ENCODE measurements around the gene DIO3. TPM values are rescaled to one million over a fixed set of nuclear protein-coding genes. Genes with fewer than 3 reads are reported as not detected.
"Not testable (repeated sequence)": the region's sequence is repeated elsewhere in the genome, so short reads cannot be mapped to it uniquely, and the experiment has no call there.

The DIO3 gene
- total RNA-seq, 1 donor from 2014 or later = not detected

- DNase-seq (ENCODE audit: low read depth in 2 of 2) = no peak
Measured at GRCh38 chr14:101542391-101542790, 18.9 kb upstream of the DIO3 start.

GRCh38 chr14:101543814-101544213 is 17.5 kb upstream of the DIO3 start:
- DNase-seq (ENCODE audit: low read depth in 2 of 2) = no peak

GRCh38 chr14:101544550-101544949 is 16.7 kb upstream of the DIO3 start:
- DNase-seq (ENCODE audit: low read depth in 2 of 2) = no peak

DNA sequence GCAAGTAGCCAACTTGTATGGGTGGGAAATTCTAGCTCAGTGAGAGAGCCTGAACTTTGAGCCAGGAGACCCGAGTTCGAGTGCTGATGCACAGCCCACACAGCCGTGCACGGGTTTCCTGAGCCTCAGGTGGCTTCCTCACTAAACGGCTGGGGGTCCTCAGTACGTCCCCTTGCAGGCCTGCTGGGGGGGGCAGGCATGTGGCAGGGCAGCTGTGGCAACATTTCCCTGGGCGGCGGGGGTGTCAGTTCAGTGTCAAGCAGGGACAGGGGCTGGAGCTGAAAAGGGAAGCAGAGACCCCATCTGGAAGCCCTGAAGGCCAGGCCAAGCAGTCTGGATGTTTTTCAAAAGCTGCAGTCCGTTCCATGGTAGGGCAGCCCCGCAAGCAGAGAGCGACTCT is 14.6 kb upstream of the DIO3 start:
- no peak for DNase-seq (ENCODE audit: low read depth in 2 of 2)

DNA sequence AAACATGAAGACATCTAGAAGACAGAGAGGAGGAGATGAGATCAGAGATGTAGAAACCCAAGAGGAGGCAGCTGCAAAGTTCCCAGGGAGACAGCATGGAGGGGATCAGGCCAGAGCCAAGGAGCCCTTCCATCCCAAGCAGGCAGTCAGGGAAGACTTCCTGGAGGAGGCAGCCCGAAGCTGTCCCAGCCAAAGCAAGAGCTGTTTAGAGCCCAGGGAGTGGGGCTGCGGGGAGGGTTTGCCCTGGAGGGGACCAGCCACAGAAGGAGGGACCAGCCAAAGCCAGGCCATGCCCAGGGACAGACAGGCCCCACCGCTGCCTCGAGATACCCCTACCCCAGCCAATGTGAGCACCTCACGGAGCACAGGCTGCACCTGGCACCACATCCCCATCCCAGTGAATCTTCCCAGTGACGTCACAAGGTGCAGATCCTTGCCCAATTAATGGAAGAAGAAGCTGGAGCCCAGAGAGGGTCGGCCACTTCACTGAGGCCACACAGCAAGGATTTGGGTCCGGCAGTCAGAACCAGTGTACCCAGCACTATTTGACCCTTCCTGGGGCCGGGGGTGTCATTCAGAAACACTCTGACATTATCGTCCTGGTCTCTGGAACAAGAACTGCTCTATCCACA is 14.1 kb upstream of the DIO3 start:
- no peak for DNase-seq (ENCODE audit: low read depth in 2 of 2)

DNA sequence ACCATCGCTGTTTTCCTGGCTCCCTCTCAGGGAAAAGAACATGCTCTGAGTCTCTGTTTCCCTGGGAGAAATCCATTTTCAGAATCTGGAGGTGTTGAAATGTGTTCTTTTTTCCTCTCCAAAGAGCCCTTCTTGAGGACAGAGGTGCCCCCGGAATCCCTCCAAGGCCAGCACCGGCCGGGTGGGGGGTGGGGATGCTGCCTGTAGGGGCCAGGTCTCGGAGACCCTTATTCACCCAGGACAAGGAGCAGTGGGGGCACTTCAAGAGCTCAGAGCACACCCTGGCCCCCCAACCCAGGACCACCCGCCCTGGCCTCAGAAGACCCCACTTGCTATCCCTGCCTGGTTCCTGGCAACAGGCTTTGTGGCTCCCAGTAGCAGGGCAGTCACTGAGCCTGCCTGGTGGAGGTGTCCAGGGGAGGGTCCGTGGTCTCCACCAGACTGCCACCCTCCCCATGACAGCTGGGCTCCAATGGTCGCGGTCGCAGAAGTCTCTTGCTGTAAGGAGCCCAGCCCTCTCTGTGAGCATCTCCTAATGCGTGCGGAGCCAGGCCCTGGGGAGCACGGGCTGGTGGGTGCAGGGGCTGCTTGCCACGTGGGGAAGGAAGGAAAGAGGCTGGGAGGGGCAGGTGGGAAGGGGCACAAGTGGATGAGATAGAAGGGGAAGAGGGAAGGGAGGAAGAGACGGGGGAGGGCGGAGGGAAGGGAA is 13.2 kb upstream of the DIO3 start:
- no peak for DNase-seq (ENCODE audit: low read depth in 2 of 2)

GRCh38 chr14:101548710-101549109 is 12.6 kb upstream of the DIO3 start:
- DNase-seq (ENCODE audit: low read depth in 2 of 2) = no peak

DNA sequence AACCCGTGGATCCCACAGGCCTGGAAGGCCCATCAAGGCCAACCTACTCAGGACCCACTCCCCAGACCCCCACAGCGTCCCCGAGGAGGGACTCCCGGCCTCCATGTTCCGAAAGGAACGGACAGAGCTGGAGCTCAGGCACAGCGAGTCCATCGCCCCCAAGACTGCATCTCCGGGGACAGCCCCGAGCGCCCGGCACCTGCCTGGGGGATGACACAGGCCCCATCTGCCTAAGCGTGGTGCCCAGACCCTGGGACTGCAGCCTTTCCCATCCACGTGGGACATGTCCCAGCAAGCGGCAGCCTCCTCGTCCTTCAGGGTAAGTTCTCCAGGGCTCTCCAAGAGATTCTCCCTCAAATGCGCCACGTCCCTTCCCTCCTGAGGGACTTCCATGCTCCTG is 12.1 kb upstream of the DIO3 start:
- DNase-seq (ENCODE audit: low read depth in 2 of 2) = no peak

DNA sequence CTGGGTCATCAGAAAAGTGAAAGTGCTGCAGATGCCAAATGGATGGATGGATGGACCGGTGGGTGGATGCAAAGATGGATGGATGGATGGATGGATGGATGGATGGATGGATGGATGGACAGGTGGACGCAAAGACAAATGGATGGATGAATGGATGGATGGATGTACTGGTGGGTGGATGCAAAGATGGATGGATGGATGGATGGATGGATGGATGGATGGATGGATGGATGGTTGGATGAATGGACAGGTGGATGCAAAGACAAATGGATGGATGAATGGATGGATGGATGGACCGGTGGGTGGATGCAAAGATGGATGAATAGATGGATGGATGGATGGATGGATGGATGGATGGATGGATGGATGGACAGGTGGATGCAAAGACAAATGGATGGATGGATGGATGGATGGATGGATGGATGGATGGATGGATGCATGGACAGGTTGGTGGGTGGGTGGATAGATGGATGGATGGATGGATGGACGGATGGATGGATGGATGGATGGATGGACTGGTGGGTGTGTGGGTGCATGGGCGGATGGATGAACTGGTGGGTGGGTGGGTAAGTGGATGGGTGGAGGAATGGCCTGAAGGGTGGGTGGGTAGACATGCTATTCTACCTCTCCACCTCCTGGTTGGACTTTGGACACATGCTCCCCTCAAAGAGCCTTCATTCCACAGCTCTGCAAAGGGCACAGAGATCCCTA is 10.9 kb upstream of the DIO3 start:
- DNase-seq (ENCODE audit: low read depth in 2 of 2) = not testable (repeated sequence)

- no peak for DNase-seq (ENCODE audit: low read depth in 2 of 2)
Measured at GRCh38 chr14:101551729-101552595, 9.3 kb upstream of the DIO3 start.

GRCh38 chr14:101552786-101553231 is 8.5 kb upstream of the DIO3 start:
- no peak for DNase-seq (ENCODE audit: low read depth in 2 of 2)

- DNase-seq (ENCODE audit: low read depth in 2 of 2) = no peak
Measured at GRCh38 chr14:101553393-101553792, 7.9 kb upstream of the DIO3 start.

GRCh38 chr14:101553931-101554330 is 7.4 kb upstream of the DIO3 start:
- DNase-seq (ENCODE audit: low read depth in 2 of 2) = no peak

DNA sequence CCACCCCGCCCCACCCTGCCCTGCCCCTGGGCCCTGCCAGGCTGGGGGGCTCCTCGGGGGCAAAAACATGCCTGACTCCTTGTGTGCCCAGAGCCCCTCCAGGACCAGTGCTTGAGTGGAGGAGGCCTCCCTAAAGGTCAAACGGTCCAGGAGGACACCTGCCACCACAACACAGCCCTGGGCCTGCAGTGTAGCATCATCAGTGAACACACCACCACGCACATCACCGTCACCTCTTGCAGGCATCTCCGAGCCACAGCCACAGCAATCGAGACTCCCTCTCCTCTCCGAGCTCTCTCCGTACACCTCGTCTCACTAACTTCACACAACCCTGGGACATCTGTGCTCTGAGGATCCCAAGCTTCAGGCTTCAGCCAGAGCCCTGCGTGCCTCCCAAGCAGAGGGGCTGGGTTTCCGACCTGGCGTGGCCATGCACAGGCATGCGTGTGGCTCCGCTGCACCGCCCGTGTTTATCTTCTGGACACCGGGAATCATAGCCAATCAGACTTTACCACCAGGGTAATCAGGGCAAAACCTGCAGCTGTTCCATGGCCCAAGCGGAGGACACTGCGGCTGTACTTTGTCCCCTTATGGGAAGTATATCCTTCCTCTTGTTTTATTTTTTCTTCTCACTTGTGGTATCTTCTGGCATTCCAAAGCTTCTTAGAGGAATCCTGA is 6.2 kb upstream of the DIO3 start:
- no peak for DNase-seq (ENCODE audit: low read depth in 2 of 2)

GRCh38 chr14:101555669-101556043 is 5.6 kb upstream of the DIO3 start:
- DNase-seq (ENCODE audit: low read depth in 2 of 2) = not testable (repeated sequence)

DNA sequence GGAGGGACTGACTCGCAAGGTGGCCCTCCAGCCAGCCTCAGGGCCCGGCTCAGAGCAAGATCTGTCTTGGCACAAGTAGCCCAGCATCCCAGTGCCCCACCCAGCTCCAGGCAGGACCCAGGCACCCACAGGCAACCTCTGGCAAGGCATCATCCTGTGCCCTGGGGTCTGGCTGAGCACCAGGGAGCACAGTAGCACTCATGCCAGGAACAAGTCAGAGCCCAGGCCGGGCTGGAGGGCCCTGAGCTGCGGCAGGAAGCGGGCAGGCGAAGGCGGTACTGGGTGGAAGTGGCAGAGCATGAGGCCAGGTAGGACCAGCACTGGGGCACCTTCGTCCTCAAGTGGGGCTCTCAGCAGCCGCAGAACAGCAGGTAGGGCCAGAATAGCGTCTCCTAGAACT is 5.2 kb upstream of the DIO3 start:
- no peak for DNase-seq (ENCODE audit: low read depth in 2 of 2)

- DNase-seq (ENCODE audit: low read depth in 2 of 2) = no peak
Measured at GRCh38 chr14:101556566-101557320, 4.6 kb upstream of the DIO3 start.

- DNase-seq (ENCODE audit: low read depth in 2 of 2) = no peak
Measured at GRCh38 chr14:101557321-101557695, 4.0 kb upstream of the DIO3 start.

- DNase-seq (ENCODE audit: low read depth in 2 of 2) = no peak
Measured at GRCh38 chr14:101557811-101558738, 3.2 kb upstream of the DIO3 start.
